ENCODE data around the gene ERGIC3.
A peak's percentile ranks its signal among the peaks of the same experiment; 100 is the strongest.

The ERGIC3 gene

DNA sequence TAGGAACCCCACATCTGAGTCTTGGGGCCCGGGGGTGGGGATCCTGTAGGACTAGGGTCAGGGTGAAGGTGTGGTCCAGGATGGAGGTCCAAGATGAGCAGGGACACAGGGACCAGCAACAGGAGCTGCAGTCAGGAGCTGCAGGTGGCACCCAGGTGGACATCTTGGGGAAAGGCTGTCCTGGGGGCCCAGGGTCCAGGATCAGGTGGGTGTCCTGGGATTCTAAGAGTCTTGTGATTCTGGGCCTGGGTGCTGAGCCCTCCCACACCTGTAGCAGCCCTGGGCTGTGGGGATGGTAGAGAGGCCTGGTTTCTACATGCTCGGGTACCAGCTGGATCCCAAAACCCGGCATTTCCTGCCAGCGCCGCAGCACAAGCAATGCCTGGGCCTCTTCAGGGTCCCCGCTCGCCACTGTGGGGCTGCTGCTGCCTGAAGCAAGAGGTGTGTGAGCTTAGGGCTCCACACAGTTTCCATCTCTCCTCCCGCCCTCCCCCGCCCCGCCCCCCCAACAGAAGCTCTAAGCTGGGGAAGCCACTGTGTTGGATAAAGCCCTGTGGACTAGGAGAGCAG, 20.7 kb downstream of the ERGIC3 start:
- DNase-seq: no peak

DNA sequence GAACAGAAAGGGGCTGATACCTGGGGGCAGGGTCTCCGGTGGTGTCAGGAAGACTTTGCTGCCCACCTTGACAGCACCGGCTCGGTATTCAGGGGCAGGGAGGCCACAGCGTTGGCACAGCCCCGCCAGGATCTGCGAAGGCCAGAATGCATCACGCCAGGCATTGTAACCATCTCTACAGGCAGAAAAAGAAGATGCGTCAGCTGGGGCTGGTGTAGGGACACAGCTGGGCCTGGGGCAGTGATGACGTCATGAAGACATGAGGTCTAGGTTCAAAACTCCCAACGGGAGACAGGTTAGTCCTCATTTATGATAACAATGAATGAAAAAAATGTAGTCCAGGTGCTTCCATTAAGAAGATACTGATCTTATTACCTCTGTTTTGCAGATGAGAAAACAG, 22.0 kb downstream of the ERGIC3 start:
- DNase-seq: no peak

DNA sequence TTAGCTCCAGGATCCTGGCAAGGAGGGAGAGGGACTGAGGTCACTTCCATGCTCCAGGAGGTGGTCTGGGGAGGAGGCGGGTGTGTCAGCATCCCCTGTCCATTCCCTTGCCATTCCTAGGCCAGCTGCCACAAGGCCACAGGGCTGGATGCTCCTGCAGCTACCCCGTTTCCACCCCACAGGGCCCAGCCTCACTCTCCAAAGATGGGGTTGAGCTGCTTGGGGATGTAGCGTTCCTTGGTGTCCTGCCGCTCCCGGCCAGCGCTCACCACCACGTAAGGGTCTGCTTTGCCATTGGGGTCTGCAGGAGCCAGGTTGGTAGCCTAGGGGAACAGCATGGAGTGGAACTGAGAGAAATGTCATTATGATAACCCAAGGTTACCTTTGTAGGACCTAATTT, 23.0 kb downstream of the ERGIC3 start:
- no peak for DNase-seq

DNA sequence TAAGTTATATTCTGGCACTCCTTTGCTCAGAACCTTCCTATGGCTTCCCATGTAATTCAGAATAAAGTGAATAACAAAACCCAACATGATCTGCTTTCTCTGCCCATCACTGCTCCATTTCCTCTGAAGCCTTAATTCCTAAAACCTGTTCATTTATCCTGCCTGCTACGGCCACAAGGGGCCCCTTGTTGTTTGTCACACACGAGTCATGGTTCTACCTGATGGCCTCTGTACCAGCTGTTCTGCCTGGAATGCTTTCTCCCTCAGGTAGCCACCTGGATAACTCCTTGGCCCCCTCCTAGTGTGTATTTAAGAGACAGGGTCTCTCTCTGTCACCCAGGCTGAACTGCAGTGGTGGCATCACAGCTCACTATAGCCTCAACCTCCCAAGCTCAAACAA, 26.8 kb downstream of the ERGIC3 start:
- no peak for DNase-seq

- DNase-seq: no peak
These were observed 29.7 kb downstream of the ERGIC3 start for GRCh38 chr20:35571555-35571954.

DNA sequence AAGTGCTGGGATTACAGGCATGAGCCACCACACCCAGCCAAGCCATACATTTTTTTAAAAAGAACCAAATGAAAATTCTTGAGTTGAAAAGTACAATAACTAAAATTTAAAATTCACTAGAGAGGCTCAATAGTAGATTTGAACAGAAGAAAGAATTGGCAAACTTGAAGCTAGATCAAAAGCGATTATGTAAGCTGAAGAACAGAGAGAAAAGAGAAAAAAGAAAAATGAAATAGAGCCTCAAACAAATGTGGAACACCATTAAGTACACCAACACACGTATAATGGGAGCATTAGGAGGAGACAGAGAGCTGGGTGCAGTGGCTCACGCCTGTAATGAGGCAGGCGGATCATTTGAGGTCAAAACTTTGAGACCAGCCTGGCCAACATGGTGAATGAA, 31.0 kb downstream of the ERGIC3 start:
- no peak for DNase-seq

DNA sequence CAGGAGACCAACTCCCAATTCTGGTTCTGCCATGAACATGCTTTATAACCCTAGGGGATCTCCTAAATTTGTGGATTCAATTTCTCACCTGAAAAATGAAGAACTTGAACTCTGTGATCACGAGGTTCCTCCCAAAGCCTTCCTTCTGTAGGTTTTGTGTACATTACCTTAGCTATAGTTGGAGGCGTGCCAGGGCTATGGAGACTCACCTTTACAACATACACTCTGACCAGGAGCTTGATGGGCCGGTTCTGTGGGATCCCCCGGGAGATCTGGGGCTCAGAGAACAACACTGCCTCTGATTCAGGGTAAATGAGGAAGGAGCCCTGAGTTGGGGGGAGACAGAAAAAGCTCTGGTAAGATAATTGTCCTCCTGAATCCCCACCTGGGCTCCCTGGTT, 34.1 kb downstream of the ERGIC3 start:
- DNase-seq: no peak

DNA sequence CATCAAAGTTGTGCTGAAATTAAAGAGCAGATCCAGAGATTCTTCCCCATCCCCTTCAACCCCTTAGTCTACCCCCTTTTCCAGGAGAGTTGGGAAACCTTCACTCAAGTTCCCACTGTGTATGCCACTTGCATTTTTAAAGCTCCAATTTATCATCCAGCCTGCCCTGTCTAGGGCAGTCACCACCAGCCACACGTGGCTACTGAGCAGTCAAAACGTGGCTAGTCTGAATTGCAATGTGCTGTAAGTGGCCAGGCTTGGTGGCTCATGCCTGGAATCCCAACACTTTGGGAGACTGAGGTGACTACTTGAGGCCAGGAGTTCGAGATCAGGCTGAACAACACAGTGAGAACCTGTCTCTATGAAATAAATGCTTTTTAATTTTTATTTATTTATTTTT, 34.9 kb downstream of the ERGIC3 start:
- no peak for DNase-seq

- DNase-seq: no peak
These were observed 36.6 kb downstream of the ERGIC3 start for GRCh38 chr20:35578469-35578868.

- no peak for DNase-seq
These were observed 37.3 kb downstream of the ERGIC3 start for GRCh38 chr20:35579196-35579595.

GRCh38 chr20:35582131-35582530, 40.3 kb downstream of the ERGIC3 start:
- no peak for DNase-seq

- DNase-seq: no peak
These were observed 41.0 kb downstream of the ERGIC3 start for GRCh38 chr20:35582741-35583404.

DNA sequence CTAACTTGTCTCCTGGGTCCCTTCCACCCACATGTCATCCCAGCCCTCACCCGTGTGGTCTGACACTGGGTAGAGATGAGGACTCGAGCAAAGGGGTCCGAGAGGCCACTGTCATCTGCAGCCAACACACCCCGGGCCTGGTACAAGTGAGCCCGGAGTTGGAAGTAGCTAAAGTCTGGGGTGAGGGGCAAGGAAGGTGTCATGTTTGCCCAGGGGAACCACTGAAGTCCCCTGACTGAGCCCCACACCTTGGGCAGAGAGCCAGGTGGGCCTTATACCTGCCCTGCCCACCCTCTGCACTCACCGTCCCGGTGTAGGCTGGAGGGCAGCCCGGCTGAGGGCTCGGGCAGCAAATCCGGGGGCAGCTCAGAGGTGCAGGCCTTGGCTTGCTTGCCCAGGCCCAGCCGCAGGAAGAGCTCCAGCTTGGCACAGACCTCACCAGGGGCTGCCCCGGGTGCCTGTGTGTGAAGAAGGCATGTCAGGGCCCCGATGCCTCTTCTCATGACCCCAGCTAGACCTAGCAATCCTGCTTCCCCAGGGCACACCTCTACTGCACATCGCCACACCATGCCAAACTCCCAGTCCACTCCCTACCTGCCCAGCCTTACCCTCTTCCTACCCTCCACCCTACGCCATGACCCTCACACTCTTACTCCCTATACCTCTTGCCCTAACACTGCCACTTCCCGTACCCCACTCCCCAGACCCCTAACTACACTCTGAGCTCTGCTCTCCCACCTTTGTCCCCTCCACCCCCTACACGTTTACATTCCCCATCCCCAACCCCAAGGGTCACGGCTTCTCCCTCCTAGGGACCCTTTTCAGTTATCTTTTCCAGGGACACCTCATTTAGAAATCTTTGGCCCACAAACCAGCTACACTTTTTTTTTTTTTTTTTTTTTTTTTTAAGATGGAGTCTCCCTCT, 42.0 kb downstream of the ERGIC3 start:
- DNase-seq: no peak

- no peak for DNase-seq
These were observed 45.0 kb downstream of the ERGIC3 start for GRCh38 chr20:35586751-35587425.

GRCh38 chr20:35587436-35587835, 45.6 kb downstream of the ERGIC3 start:
- no peak for DNase-seq

DNA sequence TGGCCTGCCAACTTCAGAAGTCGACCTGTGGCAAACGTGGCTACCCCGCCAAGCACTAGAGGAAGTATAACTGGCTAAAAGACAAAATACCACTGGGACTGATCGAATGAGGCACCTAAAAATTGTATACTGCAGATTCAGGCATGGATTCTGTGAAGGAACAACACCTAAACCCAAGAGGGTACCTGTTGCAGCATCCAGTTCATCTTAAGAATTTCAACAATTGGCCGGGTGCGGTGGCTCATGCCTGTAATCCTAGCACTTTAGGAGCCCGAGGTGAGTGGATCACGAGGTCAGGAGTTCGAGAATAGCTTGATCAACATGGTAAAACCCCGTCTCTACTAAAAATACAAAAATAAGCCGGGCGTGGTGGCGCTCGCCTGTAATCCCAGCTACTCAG, 46.5 kb downstream of the ERGIC3 start:
- no peak for DNase-seq

DNA sequence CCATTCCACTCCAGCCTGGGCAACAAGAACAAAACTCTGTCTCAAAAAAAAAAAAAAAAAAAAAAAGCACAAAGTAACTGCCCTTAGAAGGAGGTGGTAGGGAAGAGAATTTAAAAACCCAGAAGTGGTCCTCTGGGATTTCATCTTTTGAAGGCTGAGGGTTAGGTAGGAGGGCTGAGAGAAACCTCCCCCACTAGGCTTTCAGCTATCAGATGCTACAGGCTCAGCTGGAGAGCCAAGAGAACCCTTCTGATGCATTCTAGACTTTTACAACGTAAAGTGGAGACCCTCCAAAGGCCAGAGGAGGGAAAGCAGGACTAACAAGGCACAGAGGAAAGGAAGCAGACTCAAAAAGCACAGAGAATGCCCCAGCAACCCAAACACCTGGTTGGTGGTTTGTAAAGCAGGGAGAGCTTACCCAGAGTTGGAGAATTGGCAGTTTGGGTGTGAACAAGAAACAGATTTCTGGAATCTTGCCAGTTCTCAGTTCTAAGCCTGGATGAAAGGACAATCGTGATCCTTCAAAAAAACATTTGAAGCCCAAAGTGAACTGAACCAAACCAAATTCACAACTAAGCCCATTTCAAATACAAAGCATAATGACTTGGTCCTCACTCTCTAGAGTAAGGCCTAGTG, 50.6 kb downstream of the ERGIC3 start:
- peak in 1 of 2 experiments; percentile 30 for DNase-seq

DNA sequence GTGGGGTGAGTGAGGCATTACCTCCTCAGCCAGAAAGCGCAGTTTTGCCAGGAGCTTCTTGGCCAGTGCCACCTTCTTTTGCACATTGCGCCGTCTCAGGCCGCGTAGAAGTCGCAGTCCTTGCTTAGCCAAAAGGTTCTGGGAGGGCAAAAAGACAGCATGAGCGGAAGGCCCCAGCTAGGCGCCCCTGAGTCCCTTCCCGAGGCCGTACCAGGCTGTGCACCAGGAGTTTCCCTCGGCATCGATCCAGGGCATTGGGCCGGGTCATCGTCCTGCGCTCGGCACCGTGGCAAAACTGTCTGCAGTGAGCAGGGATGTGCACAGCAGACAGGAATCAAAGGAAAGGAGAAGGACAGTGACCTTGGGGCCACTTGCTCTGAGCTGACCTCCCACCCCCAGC, 53.6 kb downstream of the ERGIC3 start:
- DNase-seq: no peak

DNA sequence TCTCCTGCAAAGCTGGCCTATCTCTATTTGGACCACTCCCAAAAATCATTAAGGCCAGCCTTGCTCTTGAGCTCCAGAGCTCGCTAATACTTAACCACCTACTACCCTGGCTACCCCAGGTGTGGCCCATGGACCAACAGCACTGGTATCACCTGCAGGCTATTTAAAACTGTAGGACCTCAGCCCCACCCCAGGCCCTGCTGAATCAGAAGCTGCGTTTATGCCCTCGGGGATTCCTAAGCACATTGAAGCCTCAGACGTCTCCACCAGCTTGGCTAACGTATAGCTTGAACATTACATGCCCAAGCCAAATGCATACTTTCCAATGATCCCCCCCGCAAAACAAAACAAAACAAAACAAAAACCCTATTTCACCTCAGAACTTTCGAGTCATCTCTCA, 54.0 kb downstream of the ERGIC3 start:
- DNase-seq: no peak

DNA sequence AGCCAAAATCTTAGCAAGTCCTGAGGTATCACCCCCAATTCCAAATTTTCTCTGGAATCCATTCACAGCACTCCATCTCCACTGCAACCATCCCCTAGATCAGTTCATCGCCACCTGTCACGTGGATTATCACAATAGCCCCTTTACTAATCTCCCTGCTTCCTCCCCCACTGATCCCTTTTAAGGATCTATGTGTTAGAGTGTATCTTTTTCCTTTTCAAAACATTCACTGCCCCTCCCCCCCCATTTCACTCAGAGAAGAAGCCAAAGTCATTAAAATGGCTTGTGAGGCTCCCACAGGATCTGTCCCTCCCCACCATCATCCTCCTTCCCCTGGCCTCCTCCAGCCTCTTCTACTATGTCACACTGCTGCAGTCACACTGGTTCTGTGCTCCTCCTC, 55.3 kb downstream of the ERGIC3 start:
- no peak for DNase-seq

GRCh38 chr20:35598476-35598875, 56.6 kb downstream of the ERGIC3 start:
- DNase-seq: no peak

DNA sequence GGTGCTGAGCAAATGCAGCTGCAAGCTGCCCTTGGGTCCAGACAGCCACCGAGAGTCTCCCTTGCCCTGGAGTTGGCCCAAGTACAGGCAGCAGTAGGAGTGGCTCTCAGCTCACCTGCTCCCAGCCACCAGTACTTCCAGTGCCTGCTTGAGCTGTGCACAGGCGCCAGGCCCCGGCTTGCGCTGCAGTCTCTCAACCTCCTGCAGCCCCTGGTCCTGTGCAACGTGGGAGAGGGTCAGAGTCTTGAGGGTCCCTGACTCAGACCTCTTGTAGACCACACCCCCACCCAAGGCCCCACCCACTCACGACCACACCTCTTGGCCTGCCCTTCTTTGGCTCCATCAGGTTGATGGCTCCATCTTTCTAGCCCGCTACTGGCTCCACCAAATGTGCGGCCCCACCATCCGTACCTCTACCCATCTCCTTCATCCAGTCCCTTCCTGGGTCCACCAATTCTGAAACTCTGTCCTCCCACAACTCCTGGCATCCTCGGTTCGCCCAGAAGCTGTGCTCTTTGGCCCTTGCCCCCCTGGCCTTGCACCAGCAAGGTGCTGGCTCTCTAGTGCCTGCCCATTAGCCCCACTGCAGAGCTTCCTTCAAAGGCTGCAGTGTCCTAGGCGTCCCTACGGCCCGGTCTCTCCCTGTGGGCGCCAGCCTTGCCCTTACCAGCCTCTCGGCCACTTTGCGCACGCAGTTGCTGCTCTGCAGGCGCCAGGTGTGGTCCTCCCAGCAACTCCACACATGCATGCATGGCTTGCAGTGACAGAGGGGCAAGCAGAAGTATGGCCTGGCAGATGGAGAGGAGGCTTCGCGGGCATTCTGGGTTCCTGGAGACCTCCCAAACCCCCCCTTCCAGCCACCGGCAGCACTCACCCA, 57.3 kb downstream of the ERGIC3 start:
- no peak for DNase-seq
